HG02852 (cell line): ENCODE measurements around the gene ZFYVE26.

Experiments used
- ATAC-seq: cut with Tn5 transposase; IDR thresholded peaks from one replicate; pipeline ENCODE4 v1.9.1; 2021; ENCODE audit warnings: mild to moderate bottlenecking, moderate library complexity; ENCODE audit not compliant: unreplicated experiment

The ZFYVE26 gene

DNA sequence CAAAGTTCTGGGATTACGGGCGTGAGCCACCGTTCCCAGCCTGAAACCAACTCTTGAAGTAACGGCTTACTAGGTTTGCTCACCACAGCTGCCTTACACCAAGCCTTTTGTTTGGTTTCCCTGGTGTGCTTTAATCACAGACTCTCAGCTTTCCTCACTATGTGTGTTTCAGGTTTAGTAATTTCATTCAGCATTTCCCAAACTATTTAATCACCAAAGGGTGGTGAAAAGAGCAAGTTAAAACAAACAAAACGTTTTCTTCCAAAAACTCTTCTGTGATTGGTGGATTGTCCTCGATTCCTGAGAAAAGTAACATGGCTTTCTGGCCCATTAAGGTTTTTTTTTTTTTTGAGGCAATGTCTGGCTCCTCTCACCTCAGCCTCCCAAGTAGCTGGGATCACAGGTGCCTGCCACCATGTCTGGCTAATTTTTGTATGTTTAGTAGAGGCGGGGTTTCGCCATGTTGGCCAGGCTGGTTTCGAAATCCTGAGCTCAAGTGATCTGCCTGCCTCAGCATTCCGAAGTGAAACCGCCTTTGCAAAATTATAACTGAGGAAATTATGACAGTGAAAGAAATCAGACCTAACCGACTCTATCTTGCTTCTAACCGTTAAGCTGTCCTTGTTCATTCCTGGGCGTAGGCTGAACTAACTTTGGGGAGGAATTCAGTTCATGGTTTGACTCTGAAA, 1.5 kb upstream of the ZFYVE26 start:
- no peak for ATAC-seq

DNA sequence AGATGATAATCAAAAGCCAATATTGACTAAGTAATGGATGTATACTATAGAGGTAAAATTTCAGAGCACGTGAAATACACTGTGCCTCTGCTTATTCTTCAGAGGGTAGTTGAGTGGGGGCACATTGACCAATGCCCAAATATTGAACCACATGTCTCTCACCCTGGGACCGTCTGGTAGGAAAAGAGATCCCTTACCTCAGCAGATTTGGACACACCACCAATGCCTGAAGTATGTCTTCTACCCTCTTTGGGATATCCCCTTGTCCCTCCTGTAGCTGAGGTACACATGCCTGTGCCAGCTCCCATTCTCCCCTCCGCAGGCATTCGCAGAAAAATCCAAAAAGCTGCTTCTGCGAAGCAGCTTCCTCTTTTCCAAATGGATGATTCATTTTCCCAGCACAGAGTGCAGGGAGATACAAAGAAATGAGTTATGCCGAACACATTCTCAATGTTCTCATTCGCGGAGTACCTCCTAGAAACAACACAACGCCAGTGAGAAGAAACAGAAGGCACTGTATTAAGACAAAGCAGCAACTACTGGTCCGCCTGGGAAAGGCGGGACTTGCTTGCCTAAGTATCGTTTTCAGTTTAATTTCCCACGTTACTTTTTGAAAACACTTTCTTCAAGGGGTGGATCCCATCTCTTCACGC, 691 bp downstream of the ZFYVE26 start:
- ATAC-seq = no peak

DNA sequence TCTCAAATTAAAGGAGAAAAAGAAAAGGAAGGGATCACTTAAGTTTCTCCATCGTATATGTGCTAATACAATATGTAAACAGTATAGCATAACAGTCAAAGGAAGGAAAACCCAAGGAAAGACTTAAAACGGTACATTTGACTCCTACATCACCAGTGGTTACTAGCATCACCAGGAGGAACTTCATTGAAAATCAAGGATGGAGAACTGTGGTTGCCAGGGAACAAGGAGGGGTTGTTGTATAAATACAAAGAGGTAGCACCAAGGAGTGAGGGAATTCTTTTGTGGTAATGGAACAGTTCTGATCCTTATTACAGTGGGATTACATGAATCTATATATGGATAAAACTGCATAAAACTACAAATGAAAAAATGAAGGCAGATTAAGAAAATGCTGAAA, 1.6 kb downstream of the ZFYVE26 start:
- ATAC-seq = no peak

DNA sequence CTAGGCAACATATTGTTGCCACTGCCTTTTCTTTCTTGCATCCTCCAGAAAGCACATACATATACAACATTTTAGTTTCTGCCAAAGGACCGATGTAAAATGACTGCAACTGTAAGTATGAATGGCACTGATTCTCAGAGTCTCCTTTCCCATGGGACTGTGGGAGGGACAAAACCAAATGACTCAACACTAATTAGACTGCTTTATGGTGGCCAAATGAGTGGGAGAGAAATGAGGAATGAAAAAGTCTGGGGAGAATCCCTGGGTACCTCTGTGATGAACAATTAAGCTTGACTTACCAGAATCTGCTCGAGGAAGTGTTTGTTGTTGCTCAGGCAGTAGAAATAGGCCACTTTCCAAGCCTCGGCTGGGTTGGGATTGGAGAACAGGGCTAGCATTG, 10.1 kb downstream of the ZFYVE26 start:
- no peak for ATAC-seq

DNA sequence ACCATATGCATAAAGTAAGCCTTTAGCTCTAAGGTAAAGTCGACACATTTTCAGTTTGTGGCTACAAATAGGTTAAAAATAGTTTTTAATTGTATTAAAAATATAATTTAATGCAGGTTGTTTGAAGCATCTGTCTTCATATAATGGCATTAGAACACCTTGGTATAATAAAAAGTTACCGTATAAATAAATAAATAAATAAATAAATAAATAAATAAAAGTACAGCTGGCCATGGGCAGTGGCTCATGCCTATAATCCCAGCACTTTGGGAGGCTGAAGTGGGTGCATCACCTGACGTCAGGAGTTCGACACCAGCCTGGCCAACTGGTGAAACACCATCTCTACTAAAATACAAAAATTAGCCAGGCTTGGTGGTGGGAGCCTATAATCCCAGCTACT, 15.6 kb downstream of the ZFYVE26 start:
- no peak for ATAC-seq

DNA sequence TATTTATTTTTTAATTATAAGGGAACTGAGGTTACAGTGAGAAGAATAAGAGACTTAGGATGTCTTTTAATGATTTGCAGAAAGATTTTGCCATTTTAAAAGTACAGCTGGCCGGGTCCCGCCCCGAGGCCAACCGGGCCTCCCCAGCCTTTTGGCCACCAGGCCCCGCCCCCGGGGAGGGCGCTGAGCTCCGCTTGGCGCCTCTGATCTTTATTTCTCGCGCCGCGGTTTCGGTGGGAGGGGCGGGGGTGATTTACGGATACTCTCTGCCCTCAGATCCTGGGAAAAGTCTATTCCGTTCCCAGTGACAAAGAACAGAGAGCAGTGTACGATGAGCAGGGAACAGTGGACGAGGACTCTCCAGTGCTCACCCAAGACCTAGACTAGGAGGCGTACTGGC, 17.7 kb downstream of the ZFYVE26 start:
- ATAC-seq = no peak

DNA sequence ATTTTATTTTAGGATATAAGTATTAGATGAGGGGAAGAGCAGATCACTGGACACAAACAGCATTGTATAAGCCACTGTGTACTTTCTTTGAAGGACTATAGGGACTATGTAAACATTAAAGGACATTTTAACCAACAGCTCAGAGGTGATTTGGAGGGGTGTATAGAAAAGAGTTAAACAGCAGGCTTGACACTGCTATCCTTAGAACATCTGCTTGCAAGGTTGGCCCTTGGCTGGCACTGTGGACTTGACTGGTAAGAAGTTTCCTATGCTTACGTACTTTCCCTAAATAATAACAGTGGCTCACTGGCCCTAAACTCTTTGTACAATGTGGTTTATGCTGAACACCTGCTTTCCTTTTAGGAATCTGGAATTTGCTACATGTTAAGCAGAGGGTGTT, 28.7 kb downstream of the ZFYVE26 start:
- no peak for ATAC-seq

DNA sequence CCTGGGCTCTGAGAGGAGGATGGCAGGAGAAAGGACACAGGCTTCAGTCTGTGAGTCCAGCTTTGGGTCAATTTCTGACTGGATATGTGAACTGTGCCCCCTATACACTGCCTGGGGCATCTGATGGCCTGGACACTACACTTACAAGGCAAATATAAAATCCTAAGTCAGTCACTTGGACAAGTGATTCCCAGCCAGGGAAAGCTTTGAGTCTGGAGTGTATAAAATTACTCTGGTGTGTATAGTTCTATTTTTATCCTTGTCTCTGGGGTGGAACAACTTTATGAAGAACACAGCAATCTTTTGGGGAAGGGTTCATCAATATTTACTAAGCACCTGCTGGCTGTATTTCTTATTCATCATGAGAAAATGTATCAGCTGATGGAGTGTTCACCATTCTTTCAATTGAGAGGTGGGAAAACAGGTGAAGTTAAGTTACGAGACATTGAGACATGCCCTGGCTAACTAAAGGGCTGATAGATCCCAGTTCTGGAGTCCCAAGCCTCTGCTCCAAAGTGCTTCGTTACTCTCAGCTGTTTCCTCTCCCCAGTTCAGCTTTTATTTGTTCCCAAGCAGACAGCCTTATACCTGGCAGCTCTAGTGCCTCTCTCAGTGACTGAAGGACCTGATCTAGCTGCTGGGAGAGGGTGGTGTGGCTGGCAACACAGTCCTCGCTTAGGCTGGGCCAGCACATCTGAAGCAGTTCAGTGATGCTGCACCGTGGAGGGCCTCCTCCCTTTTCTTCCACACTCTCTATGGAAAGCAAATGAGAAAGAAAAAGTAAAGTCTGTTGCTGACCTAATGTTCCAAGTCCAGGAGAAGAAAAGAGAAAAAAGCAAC, 30.9 kb downstream of the ZFYVE26 start:
- no peak for ATAC-seq

DNA sequence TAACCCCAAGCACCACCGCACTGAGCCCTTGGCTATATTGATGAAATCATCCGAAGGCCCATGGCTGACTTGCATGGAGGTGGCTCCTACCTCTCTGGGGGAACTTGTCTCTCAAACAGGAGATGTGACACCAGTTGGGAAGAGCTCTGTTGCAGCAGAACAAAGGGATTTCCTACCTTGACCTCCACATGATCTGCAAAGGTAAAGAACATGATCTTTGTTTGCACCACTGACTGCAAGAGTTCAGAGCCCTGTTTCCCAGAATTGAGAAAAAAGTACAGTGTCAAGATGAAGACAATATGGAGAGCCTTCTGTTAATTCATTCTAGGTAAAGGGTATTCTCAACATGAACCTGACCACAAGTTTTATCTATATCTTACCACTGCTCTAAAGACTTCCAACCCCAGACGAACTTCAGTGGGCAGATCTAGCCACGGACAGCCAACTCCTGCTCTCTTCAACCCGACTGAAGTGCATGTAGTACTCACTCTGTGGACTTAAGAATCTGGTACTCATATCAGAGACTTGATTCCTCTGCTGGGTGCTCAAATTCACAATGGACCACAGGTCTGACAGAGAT, 32.1 kb downstream of the ZFYVE26 start:
- ATAC-seq = no peak

DNA sequence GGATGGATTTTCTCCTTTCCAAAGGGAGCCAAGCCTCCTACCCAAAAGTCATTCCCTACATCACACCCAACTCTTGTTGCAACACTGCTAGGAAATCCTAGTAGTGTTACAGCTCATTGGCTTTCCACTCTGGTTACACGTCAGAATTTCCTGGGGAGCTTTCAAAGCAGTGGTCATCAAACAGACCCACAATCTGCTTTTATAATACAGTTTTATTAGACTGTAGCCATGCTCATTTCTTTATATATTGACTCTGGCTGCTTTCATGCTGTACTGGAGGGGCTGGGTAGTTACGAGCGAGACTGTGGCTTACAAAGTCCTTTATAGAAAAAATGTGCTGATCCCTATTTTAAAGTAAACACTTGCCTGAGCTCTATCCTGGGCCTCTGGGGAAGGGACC, 34.3 kb downstream of the ZFYVE26 start:
- no peak for ATAC-seq

DNA sequence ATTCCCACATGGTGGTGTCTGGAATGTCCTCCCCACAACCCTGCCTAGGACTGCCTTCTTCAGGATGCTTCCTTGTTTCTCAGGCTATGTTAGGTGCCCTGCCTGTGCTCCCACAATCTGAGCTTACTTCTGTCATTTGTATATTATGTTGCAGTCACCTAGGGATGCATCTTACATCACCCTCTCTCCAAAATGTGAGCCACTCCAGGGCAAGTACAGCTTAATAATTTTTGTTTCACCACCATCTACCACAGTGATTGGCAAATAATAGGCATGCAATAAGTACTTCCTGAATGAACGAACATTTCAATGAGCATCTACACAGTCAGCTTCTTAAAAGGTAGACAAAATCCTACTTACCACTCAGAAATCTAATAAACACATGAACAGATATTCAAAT, 37.6 kb downstream of the ZFYVE26 start:
- ATAC-seq = no peak

DNA sequence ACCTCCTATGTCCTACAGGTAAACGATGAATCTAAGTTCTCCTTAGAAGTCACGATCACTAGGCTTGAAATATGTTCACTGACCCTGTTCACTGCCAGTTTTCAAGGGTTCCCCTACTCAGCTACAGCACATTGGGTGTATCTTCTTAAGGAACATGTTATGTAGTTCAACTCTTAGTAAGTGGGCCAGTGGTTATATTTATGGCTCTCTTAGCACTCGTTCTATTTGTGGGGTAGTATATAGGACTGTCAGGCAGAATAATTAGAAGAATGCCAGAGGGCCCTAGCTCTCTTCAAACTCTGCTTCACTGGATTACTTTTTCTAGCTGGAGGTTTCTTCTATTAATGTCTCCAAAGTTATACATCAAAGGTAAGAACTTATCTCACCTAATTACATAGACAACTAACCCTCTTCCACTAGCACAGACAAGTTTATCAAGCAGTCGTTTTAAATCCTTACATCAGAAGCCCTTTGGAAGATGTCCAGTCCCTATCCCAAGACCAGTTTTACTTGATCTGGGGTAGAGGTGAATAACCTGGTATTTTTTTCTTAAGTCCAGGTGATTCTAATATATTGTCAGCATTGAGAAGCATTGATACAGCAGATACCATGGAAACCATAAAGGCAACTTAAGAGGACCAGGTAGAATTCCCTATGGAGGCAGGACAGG, 39.6 kb downstream of the ZFYVE26 start:
- ATAC-seq = no peak

DNA sequence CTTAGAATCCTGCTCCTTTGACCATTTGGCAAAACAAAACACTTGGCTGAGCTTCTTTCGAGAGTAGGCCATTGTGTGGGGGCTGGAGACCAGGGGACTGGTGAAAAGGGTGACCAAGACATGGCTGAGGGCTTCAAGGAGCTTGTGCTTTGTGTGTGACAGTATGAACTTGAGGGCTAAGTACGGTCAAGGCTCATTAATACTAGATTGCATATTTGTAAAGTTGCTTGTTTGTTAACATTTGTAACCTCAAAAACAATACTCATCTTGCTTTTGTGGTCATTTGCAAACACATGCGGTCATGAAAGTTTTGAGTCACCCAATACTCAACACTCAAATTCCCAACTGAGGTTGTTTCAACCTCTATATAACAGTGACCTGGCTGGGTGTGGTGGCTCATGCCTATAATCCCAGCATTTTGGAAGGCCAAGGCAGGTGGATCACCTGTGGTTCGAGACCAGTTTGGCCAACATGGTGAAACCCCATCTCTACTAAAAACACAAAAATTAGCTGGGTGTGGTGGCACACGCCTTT, 42.5 kb downstream of the ZFYVE26 start:
- no peak for ATAC-seq

DNA sequence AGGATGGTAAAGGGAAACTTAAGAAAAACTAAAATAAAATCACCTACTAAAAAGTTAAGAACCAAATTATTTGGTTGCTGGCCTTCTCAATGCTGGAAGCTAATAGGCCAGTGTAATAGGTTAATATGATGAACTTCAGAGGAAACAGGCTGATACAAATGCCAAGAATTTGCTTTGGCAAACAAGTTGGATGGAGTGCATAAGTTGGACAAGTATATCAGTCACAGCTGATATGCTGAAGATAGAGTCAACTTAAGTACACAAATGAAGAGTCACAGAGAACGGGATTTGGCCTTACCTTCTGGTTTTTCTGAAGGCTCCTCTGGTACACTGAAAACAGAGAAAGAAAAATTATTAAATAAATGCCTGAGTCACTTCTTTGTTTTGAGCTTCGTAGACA, 48.2 kb downstream of the ZFYVE26 start:
- no peak for ATAC-seq

DNA sequence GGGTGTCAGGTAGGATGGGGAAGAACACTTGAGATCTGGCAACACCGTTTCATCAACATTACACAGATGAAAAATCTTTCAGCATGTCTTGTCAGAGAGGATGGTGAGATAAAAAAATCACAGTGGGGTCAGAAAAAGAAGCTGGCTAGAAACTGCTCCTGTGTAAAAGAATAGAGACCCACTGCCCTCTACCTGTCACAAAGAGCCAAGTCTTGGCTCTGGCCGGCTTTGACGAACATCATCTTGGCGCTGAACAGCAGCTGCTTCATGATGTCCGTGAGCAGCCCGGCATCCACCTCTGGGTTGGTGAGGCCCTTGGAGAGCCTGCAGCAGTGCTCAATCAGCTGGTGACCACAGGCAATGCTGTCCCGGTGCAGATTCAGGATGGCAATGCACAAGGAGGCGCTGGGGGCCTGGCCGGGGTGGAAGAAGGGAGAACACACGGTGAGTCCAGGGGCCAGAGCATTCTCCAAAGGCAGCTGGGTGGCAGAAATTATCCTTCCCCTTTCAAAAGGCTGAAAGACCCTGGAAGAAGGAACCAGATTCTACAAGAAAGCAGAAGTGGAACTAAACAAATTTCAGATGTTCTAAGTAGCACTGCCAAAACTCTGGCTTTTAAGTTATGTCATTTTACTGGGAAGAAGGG, 50.2 kb downstream of the ZFYVE26 start:
- no peak for ATAC-seq

DNA sequence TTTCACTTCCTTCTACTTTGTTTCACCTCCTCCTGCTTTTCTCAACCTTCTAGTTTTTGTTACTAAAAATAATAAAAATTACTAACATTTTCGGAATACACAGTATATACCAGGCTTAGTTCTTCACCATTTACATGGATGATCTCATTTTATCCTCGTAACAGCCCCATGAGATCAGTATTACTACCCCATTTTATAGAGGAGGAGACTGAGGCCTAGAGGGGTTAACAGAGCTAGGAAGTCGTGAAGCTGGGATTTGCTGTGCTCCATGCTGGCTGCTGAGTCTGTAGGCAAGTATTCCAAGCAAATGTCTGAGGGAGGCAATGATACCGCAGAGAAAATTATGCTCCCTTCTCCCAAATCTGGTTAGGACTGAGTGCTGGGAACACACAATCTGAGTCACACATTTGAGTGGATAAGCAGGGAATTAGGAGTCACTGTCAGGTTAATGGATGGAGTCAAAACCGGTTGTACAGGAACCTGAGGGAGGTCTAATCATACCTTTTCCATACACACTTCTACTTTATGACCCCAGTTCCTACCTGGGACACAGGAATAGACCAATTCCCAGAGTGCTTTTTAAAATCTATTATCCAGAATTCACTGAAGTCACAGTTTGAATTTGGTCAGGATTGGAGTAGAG, 51.1 kb downstream of the ZFYVE26 start:
- ATAC-seq = no peak

DNA sequence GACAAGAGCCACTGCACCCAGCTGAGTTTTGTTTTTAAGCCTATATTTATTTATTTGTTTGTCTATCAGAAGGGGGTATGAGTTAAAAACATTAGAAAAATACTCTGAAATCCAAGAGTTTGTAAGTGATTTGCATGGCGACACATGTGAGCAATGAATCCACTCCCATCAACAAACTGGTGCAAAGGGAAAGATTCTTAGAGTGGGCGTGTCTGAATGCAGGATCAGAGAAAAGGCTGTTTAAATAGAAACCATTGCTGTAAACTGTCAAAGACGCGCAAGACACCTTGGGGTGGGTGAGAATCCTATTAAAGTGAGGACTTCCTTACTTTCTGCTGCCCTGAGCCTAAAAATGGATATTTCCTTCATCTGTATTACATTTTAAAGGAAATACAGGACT, 51.9 kb downstream of the ZFYVE26 start:
- ATAC-seq = no peak

DNA sequence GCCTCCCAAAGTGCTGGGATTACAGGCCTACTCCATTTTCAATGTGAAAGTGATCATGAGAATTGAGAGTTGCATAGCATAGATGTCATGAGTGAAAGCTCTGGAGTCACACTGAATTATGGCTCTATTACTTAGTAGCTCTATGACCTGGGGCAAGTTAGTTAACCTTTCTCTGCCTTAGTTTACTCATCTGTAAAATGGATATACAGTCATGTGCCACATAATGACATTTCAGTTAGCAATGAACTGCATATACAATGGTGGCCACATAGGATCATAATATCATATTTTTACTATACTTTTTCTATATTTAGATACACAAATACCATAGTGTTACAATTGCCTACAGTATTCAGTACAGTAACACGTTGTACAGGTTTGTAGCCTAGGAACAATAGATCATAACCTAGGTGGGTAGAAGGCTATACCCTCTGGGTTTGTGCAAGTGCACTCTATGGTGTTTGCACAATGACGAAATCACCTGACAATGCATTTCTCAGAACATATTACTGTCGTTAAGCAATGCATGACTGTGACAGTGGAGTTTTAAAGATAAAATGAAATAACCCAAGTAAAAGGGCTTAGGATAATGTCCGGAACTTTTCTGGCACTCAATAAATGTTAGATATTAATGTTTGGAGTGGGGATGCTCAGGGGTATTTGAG, 53.1 kb downstream of the ZFYVE26 start:
- no peak for ATAC-seq

DNA sequence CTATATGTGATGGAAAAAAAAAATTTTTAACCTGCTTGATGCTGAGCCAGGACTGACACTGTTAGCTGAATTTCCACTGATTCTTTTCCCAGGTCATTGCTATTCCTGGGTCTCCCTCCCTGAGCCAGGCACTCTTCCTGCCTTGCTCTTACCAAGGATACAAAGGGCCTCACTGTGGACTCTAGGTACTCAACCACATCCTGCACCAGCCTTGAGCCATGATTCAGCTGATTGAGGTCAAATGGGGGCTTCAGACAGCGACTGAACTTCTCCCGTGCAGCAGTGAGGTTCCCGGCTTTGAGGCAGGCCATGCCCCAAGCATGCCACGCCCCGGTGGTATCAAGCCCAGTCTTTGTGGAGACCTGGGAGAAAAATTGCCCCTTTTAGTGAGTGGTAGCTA, 54.3 kb downstream of the ZFYVE26 start:
- ATAC-seq = no peak
